ENCODE results near the gene PTPN21.
"Not testable (repeated sequence)": the region's sequence is repeated elsewhere in the genome, so short reads cannot be mapped to it uniquely, and the experiment has no call there.

PTPN21 gene

DNA sequence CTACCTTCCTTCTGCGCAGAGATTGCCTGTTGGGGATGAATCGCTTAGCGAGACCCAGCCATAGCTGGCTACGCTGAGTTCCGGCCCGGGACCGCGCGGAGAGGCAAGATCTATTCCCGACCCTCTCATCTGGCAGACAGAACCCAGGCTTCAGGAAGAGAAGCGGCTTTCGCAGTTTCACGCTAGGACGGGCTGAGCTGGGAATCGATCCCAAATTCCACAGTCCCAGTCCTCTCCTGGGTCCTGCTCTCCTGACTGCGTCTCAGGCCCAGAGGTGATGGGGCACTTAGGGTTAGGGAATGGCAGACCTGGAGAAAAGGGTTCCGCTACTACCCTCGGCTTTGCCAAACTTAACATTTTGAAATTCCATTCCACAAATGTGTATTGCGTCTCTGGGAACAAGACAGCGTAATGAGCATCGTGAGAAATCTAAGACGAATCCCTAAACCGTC lies 2.8 kb downstream of the PTPN21 start:
- DNase-seq (ENCODE audit: low read depth in 3 of 3), result no peak

- peak in 2 of 3 experiments; percentile 41 to 64 for DNase-seq (ENCODE audit: low read depth in 3 of 3)
Observed at GRCh38 chr14:88551094-88551870, 3.5 kb downstream of the PTPN21 start.

DNA sequence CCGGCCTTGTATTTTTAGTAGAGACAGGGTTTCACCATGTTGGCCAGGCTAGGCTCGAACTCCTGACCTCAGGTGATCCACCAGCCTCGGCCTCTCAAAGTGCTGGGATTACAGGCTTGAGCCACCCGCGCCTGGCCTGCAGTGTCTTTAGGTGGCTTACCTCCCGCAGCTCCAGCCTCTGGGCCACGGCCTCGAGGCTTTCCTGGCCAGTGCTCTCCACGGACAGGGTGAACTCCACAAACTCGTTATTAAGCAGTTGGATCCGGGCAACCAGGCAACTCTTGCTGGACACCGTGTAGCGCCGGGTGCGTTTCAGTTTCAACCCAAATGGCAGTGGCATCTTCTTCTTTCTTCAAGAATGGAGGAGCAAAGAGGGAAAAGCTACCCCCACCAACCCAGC lies 4.7 kb downstream of the PTPN21 start:
- no peak for DNase-seq (ENCODE audit: low read depth in 3 of 3)

GRCh38 chr14:88547386-88547780 lies 7.4 kb downstream of the PTPN21 start:
- no peak for DNase-seq (ENCODE audit: low read depth in 3 of 3)

DNA sequence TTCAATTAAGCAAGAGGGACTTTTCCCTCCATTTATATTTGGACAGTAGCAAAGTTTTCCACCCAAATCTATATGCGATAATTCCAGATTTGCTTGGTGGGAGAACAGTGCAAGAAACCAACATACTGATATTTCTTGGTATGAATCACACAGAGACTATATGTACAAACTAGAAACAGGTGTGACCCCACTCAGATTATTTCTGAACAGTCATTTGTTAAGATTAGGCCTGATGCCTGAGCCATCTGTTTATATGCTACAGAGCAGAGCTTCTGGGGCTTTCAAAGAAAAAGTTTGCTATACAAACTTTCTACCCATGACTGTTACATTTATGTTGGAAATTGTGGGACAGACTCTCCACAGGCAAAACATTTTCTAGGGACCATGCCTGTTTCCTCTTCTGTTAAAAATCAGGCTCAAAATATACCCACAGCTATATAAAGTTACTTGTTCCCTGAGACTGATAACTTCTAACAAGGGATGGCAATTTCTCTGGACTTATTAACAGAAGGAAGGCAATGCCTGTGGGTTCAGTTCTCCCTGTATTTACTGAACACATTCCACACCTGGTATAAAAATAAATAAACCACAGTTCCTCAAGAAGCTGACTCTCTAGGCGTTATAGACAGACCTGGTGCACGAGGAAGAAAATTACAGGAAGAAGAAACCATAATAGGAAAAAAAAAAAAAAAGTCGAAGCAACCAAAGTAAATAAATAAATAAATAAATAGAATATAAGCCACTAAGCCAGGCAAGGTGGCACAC lies 8.0 kb downstream of the PTPN21 start:
- DNase-seq (ENCODE audit: low read depth in 3 of 3), result no peak

DNA sequence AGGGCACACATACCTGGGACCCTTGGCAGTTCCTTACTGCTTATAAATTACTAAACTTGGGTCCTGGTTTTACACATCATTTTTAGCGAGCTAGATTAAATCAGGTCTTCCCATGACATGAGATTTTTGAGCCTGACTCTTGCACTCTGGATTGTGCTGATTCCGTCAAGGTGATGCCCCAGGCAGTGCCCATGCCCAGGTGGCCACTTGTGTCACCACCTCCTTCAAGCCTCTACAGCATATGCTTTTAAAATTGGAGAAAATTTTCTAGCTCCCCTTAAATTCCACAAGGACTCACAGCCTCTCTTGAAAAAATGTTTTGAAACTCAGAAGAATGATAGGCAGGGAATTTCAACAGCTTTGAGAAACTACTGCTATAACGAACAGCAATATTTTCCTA lies 9.6 kb downstream of the PTPN21 start:
- no peak for DNase-seq (ENCODE audit: low read depth in 3 of 3)

DNA sequence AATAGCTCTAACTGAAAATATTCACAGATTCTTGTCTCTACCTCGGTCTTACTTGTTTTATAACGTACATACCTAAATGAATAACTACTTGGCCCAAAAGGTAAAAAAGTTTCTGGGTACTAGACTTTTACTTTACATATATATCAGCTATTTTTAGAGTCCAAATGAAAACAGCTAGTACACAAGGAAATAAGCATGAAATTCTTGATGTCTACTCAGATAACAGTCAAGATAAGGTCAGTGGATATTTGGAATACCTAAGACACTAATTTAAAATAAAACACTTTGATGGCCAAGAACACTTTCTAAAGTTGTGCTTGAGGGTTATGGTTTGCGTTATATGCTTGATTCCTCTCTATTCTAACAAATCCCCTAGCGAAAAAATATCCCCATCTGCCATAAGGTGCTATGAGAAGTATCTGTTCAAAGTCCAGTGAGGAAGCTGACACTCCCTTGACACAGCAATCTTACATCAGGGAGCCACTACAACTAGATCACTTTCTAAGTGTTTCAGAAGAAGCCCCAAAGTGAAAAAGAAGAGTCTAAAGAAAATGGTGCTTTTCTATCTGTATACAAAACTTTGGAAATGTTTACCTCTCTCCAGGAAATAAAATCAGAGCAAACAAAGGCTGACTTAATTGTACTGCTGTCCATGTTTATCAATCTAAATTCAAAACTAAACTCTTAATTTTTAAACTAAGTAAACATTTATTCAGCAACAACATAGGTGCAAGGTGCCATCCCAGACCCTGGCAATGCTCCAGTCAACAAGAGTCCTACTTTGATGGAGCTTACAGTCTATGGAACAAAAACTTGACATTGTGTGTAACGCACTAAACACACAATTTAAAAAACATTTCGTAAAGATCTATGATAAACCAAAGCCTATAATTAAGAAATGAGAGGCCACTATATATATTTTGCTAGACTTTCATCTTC lies 11.7 kb downstream of the PTPN21 start:
- DNase-seq (ENCODE audit: low read depth in 3 of 3), result no peak

DNA sequence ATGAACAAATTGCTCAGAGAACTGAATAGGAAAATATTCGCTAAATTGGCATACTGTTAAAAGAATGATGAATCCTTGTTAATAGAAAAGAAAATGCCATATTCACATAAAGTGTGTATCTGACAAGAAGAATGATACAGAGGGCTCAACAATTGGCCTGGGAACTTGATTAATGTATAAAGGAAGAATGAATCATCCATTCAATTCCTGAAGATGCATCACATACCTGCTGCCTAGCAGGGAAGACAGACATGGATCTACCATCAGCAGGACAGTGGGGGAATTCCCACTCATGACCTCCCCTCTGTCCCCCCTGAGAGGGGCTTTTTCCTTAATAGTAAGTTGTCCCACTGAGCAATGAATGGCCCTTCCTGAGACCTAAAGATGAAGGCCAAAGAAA lies 13.5 kb downstream of the PTPN21 start:
- DNase-seq (ENCODE audit: low read depth in 3 of 3), result no peak

DNA sequence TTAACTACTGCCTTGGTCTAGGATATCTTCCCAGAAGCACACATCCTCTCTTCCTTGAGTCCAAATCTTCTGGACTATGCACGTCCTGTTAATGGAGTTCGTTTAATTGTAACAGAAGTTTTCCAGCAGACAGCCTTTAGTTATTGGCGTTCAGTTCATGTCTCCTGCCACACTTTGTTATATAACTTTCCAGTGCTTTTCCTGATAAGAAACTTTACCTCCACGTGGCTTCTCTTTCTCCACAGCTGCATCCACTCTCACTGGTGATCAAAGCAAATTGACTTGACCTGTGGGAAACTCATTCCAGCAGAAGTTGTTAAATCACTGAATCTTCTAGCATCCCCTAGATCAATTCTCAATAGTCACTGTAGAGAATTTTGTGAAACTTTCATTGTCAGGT lies 19.0 kb downstream of the PTPN21 start:
- no peak for DNase-seq (ENCODE audit: low read depth in 3 of 3)

GRCh38 chr14:88535149-88535548 lies 19.7 kb downstream of the PTPN21 start:
- no peak for DNase-seq (ENCODE audit: low read depth in 3 of 3)

- DNase-seq (ENCODE audit: low read depth in 3 of 3), result no peak
Observed at GRCh38 chr14:88533064-88533602, 21.7 kb downstream of the PTPN21 start.

GRCh38 chr14:88529889-88530288 lies 24.9 kb downstream of the PTPN21 start:
- DNase-seq (ENCODE audit: low read depth in 3 of 3), result not testable (repeated sequence)

DNA sequence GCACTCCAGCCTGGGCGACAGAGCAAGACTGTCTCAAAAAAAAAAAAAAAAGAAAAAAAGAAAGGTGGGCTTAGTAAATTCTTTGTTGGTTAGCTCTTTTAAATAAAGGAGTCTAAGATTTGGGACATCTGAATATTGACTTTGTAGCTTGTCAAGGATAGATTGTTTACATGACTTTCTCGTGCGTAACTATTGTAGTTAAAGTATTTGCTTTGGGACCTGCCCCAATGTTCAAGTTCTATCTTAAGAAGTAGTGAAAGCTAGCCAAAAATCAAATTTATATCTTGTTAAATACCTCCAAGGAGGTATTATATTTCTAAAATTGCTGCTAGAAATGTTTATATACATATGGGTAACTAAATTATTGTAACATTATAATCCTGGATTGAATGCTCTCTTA lies 32.4 kb downstream of the PTPN21 start:
- DNase-seq (ENCODE audit: low read depth in 3 of 3), result no peak

- no peak for DNase-seq (ENCODE audit: low read depth in 3 of 3)
Observed at GRCh38 chr14:88521818-88522217, 33.0 kb downstream of the PTPN21 start.

GRCh38 chr14:88519907-88520306 lies 34.9 kb downstream of the PTPN21 start:
- no peak for DNase-seq (ENCODE audit: low read depth in 3 of 3)

DNA sequence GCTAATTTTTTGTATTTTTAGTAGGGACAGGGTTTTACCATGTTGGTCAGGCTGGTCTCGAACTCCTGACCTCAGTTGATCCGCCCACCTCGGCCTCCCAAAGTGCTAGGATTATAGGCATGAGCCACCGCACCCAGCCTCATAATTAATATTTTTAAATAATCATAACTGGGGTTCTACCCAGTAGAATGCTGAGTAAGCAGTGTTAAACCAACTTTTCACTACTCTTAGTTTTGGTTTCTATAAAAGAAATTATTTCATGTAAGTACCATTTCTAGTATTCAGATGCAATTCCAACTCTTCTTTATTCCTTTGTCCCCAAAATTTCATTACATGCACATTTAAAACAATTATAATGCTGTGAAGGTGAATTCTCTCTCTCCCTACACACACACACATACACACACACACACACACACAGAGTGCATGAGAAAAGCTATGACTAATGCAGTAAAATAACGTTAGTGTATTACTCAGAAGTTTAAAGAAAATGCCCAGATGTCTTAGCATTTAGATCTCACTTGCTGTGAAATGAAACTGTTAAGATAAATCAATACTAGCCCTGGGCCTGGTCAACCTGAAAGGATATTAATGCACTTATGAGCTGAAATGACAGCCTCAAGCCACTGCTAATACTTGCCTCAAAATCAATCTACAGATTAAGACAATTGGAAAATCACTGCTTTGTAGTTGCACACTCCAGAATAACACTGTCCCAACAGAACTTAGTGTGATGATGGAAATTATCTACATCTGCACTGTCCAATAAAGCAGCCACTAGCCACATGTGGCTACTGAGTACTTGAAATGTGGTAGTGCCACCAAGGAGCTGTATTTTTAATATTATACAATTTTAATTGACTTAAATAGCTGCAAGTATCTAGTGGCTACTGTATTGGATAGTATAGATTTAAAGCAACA lies 36.0 kb downstream of the PTPN21 start:
- DNase-seq (ENCODE audit: low read depth in 3 of 3), result no peak

- DNase-seq (ENCODE audit: low read depth in 3 of 3), result no peak
Observed at GRCh38 chr14:88516861-88517357, 37.9 kb downstream of the PTPN21 start.

DNA sequence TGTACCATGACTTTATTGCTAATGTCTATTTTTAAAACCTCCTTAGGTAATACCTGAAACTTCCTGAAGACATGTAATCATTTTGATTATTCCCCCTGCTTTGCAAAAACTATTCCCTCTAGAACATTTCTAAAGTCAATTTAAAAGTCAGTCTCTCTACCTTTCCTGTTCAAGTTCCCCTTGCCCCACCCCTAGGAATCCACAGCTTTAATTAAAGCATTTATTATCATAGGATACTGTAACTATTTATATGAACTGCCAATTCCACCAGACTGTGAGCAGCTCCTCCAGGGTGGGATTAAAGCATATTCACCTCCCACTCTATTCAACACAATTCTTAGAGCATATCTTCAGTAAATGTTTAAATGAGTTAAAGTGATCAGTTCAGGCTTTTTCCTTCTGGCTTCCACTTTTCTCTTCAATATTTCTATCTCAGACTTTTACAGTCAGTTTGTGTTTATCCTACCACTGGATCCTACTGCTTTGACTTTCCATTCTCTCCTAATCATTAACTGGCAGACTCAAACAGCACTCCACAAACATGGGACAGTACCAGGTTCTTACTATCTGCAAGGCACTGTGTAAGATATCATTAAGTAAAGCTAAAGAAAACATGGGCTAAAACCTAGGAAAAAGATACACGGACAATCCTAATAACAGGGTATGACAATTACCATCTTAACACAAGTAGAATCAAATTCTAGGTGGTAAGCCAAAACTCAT lies 39.1 kb downstream of the PTPN21 start:
- no peak for DNase-seq (ENCODE audit: low read depth in 3 of 3)

DNA sequence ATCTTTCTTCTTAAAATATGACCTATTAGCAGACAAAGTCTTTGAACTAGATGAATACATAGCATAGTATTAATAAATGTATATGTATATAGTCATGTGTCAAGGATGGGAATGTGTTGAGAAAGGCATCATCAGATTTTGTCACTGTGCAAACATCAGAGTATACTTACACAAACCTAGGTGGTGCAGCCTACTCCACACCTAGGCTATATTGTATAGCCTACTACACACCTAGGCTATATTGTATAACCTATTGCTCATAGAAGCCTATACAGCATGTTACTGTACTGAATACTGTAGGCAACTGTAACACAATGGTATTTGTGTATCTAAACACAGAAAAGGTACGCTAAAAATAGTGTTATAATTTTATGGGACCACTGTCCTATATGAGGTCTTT lies 47.6 kb downstream of the PTPN21 start:
- DNase-seq (ENCODE audit: low read depth in 3 of 3), result no peak

DNA sequence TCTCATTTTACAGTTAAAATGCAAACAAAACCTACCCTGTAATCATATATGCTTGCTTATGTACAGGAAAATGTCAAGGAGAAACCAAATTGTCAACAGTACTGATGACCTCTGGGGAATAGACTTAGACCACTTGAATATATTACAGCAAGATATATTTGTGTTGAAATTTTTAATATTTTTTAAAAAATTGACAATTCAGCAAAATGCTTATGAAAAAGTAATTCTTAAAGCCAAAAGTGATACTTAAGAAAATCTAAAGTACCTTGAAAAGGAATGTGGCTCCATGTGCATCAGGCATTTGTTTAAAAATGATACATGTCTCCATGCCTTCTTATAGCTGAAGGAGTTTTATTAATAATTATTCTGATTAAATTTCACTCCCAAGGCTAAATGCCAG lies 49.2 kb downstream of the PTPN21 start:
- DNase-seq (ENCODE audit: low read depth in 3 of 3), result no peak

Measured in stimulated activated CD4-positive, alpha-beta T cell treated with anti-CD3 and anti-CD28 coated beads, TNF-alpha, amount 100 ng/mL, for 24 hours (primary cell).